ENCODE results near the gene ZPR1. TPM values are rescaled to one million over a fixed set of nuclear protein-coding genes. Genes with fewer than 3 reads are reported as not detected.
"Not testable (repeated sequence)": the region's sequence is repeated elsewhere in the genome, so short reads cannot be mapped to it uniquely, and the experiment has no call there.

ZPR1 gene
- total and polyA plus RNA-seq, 7 donors = 40.1 to 98.6 (median 57.0) TPM

DNA sequence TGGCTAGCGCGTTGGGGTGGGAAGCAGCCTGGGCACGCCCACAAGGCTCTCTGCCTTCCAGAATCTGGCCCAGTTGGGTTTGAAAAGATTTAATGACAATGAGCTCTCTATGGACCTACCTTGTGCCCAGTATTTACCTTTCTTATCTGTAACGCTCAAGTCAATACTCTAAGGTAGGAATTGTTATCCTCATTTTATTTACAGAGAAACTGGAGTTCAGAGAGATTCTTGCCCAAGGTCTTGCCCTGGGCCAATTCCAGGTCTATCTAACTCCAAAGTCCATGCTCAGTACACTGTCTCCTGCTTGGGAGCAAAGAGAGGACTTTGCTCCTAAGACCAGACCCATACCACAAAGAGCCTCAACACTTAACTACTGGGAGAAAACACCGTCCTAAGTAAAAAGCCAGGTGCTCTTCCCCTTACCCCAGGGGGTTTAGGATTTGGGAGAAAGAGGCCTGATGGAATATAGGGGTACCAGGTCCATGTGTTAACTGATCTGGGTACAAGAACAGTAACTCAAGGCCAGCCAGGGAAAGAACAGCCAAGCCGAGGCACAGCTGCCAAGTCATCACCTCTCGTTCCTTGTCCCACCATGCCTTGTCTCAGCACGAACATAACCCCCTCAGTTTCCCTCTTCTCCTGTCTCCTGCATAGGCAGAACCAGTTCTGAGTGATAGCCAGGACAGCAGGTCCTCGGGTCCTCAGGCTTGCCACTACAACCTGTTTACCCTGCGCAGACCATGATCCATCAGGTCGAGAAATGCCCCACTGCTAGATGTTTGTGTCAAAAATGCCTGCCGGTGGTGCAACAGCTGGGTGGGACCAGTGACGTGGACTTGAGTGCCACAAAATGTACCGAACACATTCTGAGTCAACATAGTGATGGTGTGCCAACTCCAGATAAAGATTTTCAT lies 20.7 kb upstream of the ZPR1 start:
- DNase-seq = no peak
- no peaks in the 10 kb centered on the region for H3K27me3 ChIP-seq (ENCODE audit: insufficient read depth in 3 of 3, low read length in 2 of 3)
- intact Hi-C loops (cut with DNase I) = no loop called here
- no peaks in the 10 kb centered on the region for H3K9me3 ChIP-seq
- 67 to 69% (median 68%) methylated on average over 14 of the region's 14 CpGs for WGBS, 3 donors
- H3K27ac ChIP-seq = no peak overlapping the region
- no peaks in the 10 kb centered on the region for H3K36me3 ChIP-seq (ENCODE audit: insufficient read depth in 1 of 2, low read depth in 1 of 2)
- no peak for TF ChIP-seq CTCF (IDR thresholded peaks at IDR 0.05)
- ATAC-seq = peak in 3 of 4 donors; percentile 58 to 71 (median 59)
- no peaks in the 10 kb centered on the region for H3K4me1 ChIP-seq
- no peak overlapping the region for H3K4me3 ChIP-seq

DNA sequence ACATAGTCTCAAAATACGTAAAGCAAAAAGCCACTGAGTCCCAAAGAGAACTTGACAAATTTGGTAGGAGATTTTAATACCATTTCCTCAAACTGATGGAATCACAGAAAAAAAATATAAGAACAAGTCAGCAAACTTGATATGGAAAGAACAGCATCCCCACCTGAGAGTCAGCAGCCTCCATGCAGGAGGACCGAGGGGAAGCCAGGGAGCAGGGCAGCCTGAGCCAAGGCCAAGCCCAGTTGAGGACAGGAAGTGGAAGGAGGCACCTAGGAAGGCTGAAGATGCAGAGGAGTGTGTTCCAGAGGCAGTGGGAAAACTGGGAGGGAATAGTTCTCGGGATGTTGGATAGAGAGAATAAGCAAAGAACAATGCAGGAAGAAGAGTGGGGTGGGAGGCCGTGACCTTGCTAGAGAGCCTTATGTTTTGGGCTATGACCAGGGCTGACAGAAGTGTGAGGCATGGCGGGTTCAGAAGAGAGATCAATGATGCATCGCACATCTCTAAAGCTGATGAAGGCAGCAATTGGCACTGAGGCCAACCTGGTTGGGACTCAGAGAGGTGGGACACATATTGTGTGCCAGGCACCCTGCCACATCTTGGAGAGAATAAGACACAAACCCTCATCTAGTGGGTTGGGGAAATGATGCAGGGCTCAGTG lies 19.9 kb upstream of the ZPR1 start:
- no peaks in the 10 kb centered on the region for H3K36me3 ChIP-seq (ENCODE audit: insufficient read depth in 1 of 2, low read depth in 1 of 2)
- intact Hi-C loops (cut with DNase I) = no loop called here
- WGBS, 3 donors = 90 to 93% (median 92%) methylated on average over 6 of the region's 6 CpGs
- no peak for DNase-seq
- no peaks in the 10 kb centered on the region for H3K27me3 ChIP-seq (ENCODE audit: insufficient read depth in 3 of 3, low read length in 2 of 3)
- H3K4me1 ChIP-seq = no peaks in the 10 kb centered on the region
- no peak for TF ChIP-seq CTCF (IDR thresholded peaks at IDR 0.05)
- no peak overlapping the region for H3K27ac ChIP-seq
- H3K4me3 ChIP-seq = no peak overlapping the region
- ATAC-seq = no peak
- no peaks in the 10 kb centered on the region for H3K9me3 ChIP-seq

DNA sequence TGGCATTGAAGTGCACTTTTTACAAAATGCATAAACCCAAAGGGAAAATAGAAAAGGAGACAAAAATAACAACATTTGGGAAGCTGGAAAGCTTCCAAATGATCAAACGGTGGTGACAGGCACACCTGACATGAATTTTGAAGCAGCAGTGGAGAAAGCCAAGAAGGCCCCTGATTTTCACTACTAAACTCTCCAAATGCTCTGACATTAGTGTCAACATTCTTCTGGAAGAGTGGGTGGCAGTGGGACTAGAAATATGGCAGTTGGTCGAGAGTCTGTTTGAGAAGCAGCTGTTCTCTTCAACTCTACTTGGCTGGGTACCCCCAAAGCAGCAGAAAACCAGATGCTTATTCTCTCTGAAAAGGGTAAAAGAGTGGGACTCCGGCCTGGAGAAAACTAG lies 16.2 kb upstream of the ZPR1 start:
- no peaks in the 10 kb centered on the region for H3K9me3 ChIP-seq
- no peak for ATAC-seq
- H3K27me3 ChIP-seq (ENCODE audit: insufficient read depth in 3 of 3, low read length in 2 of 3) = no peaks in the 10 kb centered on the region
- no peaks in the 10 kb centered on the region for H3K4me1 ChIP-seq
- no peak for DNase-seq
- H3K27ac ChIP-seq = no peak overlapping the region
- H3K36me3 ChIP-seq (ENCODE audit: insufficient read depth in 1 of 2, low read depth in 1 of 2) = no peaks in the 10 kb centered on the region
- intact Hi-C loops (cut with DNase I) = no loop called here
- TF ChIP-seq CTCF (IDR thresholded peaks at IDR 0.05) = no peak
- H3K4me3 ChIP-seq = no peak overlapping the region
- WGBS, 3 donors = 36 to 44% (median 38%) methylated on average over 3 of the region's 3 CpGs

DNA sequence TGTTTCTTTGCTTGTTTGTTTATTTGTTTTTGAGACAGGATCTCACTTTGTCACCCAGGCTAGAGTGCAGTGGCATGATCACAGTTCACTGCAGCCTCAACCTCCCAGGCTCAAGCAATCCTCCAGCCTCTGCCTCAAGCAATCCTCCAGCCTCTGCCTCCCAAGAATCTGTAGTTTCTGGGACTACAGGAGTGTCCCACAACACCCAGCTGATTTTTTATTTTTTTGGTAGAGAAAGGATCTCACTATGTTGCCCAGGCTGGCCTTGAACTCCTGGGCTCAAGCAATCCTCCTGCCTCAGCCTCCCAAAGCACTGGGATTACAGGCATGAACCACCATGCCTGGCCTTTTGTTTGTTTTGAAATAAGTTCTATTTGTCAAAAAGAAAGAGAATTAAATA lies 13.8 kb upstream of the ZPR1 start:
- ATAC-seq; H3K9me3 ChIP-seq; intact Hi-C loops (cut with DNase I); H3K36me3 ChIP-seq (ENCODE audit: insufficient read depth in 1 of 2, low read depth in 1 of 2); H3K27ac ChIP-seq; H3K4me3 ChIP-seq; H3K4me1 ChIP-seq; DNase-seq; H3K27me3 ChIP-seq (ENCODE audit: insufficient read depth in 3 of 3, low read length in 2 of 3): not testable (repeated sequence)

- 87 to 95% (median 93%) methylated on average over 2 of the region's 2 CpGs for WGBS, 3 donors
- Histone ChIP-seq H3K36me3 (ENCODE audit: insufficient read depth in 1 of 2, low read depth in 1 of 2) (no peaks in the 10 kb centered on the region), H3K9me3 (no peaks in the 10 kb centered on the region), H3K4me3 (no peak overlapping the region), H3K27ac (no peak overlapping the region), H3K4me1 (no peaks in the 10 kb centered on the region), H3K27me3 (ENCODE audit: insufficient read depth in 3 of 3, low read length in 2 of 3) (no peaks in the 10 kb centered on the region)
- DNase-seq (no peak), ATAC-seq (no peak)
- intact Hi-C loops (cut with DNase I) = no loop called here
- no peak for TF ChIP-seq CTCF (IDR thresholded peaks at IDR 0.05)
Measured at GRCh38 chr11:116800610-116801009, 12.8 kb upstream of the ZPR1 start.

Measured in psoas muscle (tissue), 8 donors.